Hypothalamus (tissue), 51 donors: Measurements from ENCODE around the gene DLGAP1.
"Not testable (repeated sequence)": the region's sequence is repeated elsewhere in the genome, so short reads cannot be mapped to it uniquely, and the experiment has no call there.

Experiments used
- DNase-seq, 51 donors: peaks; one replicate each; lab custom pipeline; 2025; lab: John Stamatoyannopoulos, UW

DLGAP1 gene

DNA sequence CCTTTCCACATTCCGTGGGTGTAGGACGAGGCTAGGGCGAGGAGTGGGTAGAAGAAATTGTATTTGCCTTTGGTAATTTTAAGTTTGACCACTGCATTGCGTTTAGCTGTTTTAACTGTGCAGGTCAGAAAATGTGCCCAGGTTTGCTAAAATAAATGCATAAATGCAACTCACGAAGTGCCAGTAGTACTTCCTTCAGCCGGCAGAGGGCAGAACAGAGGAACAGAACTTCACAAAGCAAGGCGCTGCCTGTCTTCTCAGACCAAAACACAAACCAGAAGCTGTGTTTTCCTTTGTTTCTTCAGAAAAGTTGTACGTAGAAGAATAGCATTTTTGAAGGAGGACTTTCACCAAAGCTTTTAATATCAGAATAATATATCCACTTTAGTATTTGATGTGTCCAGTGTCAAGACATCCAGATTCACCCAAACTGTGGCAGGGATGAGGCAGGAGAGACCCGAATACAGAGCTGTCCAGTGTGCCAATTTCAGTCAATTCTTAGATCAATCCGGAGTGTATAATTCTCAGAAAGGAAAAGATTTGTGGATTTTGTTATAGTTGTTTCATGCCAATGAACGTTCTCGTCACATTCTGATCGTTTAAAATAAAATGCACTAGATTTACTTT, 348.6 kb downstream of the DLGAP1 start:
- DNase-seq = peak in 45 of 51 donors; percentile 6 to 83 (median 41)

DNA sequence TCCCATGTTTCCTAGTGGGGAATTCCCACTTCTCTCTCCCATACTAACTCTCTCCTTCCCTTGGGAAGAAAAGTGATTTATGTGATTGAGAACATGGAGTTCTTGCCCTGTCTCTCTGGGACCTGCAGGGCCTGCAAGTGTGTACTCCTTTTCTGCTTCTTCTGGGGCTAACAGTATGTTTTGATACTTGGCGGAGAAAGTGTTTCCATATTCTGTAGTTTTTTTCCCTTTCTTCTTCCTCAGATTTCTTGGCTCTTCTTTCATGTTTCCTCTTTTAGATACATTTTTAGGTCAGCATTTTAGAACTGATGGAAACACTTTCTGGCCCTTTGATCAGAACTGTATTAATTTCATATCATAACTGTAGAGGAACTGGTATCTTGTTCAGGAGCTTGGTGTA, 352.2 kb downstream of the DLGAP1 start:
- no peak for DNase-seq

DNA sequence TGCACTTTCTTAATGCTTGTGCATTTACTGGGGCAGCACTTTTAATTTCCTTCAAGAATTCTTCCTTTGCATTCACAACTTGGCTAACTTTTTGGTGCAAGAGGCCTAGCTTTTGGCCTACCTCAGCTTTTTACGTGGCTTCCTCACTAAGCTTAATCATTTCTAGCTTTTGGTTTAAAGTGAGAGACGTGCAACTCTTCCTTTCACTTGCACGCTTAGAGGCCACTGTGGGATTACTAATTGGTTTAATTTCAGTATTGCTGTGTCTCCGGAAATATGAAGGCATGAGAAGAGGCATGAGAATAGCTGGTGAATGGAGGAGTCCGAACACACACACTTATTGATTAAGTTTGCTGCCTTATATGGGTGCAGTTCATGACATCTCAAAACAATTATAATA, 354.1 kb downstream of the DLGAP1 start:
- DNase-seq = no peak

DNA sequence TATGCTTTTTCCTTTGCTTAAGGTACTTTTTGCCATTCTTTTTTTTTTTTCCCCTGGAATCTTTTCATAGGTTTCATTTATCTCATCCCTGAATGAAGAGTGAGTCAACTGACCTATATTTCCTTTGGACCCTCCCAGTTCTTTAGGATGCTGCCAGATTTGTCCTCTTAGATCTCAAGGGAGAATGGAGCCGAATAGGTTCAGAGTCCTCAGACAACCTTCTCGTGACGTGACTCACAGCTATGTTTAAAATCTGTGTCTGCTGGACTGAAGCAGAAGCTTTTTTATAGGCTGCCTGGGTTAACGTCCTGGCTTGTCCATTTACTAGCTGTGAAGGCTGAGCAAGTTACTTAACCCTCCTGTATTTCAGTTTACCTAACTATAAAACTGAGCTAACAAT, 358.6 kb downstream of the DLGAP1 start:
- no peak for DNase-seq

DNA sequence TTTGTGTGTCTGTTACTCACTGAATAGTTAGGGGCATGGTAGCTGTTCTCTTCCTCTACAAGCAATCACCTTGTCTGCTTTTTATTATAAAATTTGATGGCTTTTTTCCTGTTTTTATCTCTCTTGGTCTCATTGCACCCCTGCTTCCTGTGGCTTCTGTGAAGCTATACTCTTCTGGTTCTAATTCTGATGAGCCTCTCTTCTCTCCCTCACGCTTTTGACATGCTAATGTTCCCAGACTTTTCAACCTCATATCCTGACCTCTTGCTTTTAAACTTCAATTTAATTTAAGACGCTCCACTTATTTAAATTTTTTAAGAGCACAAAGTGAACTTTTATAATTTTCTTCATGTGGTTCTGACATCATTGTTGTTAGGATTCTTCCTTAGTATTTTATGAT, 361.4 kb downstream of the DLGAP1 start:
- DNase-seq = no peak

DNA sequence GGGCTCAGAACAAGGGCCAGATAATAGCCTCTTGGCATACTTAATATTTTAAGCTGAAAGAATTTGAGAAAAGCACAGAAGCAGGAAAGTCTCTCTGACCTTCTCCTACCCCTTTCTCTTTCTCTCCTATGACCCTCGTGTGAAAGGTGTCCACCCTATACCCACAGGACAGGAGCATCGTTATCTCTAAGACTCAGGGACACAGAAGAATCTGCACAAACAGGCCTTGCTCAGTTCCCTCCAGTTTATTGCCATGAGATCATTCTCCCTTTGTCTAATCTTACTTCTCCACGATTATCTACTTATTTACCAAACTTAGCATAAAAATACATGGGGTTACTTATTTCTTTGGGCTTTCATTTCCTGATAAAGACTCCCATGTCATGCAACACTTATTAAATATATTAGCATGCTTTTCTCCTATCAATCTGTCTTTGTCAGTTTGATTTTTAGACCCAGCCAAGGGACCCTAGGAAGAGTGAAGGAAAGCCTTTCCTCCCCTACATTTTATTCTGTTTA, 370.7 kb downstream of the DLGAP1 start:
- no peak for DNase-seq

DNA sequence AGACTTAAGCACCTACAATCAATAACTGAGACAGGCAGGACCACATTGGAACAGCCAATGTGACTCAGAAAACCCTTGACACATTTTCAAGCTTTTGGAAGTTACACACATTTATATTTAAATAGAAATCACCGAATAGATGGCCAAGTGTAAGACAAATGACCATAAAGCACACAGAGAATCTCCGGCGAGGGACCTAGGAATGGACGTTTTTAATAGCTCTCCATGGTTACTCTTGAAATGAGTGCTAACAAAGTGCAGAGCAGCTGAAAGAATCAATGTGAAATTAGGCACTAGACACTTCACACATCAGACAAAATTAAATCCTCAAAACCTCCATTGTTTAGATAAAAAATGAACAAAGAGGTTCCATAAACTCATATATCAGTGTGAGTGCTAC, 376.9 kb downstream of the DLGAP1 start:
- DNase-seq = no peak

DNA sequence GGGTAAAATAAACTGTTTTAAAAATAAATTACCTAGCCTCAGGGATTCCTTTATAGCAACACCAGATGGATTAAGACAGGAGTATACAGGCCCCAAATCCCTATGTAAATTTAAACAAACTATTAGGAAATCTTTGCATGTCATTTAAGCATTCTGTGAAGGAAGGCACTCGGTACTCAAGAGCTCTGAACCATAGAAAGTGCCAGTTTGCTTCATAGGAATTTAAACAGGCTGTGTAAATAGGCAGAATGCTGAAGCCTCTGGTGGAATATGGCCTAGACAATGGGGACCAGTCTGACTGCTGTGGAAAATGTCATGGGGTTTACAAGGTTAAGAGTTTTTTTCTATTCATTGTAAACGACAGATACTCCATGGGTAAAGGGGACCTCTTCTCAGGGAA, 377.4 kb downstream of the DLGAP1 start:
- DNase-seq = no peak

DNA sequence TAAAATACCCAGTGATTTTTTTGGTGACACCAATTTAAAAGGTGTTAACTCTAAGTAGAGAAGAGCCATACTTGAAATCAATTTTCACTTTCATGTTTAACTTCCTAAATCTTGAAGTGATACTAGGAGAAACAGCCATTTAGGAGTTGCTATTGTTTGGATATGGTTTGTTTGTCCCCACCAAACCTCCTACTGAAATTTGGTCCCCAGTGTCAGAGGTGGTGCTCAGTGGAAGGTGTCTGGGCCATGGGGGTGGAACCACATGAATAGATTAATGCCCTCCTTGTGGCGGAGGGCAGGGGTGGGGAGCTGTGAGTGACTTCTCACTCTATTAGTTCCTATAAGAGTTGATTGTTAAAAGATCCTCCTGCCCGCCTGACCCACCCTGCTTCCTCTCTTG, 377.9 kb downstream of the DLGAP1 start:
- no peak for DNase-seq

DNA sequence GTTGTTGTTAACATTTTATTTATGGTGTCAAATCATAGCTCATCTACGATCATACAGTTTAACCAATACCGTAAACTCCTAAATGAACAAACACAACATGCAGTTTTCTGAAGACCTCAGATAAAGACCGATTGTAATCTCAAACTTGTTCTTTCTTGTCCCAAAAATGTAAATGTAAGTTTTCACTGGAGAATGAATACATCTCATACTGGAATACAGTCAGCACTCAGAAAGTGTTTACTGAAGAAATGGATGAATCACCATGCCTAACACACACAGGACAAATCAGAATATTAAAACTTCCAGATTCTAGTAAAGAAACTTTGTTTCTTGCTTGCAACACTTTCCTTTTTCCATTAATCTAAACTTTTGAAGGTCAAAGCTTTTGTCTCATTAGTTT, 380.5 kb downstream of the DLGAP1 start:
- DNase-seq = no peak

DNA sequence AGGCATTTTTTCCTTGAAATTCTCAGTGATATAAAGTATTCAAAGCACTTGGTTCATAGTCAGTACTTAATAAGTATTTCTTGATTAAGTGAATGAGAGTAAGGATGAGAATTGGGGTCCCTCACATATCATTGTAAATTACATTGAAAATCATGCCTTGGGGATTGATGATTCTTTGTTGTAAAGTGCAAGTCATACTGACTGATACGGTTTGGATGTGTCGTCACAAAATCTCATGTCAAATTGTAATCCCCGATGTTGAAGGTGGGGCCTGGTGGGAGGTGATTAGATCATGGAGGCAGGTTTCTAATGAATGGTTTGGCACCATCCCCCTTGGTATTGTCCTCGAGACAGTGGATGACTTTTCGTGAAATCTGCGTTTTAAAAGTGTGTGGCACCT, 385.9 kb downstream of the DLGAP1 start:
- no peak for DNase-seq

DNA sequence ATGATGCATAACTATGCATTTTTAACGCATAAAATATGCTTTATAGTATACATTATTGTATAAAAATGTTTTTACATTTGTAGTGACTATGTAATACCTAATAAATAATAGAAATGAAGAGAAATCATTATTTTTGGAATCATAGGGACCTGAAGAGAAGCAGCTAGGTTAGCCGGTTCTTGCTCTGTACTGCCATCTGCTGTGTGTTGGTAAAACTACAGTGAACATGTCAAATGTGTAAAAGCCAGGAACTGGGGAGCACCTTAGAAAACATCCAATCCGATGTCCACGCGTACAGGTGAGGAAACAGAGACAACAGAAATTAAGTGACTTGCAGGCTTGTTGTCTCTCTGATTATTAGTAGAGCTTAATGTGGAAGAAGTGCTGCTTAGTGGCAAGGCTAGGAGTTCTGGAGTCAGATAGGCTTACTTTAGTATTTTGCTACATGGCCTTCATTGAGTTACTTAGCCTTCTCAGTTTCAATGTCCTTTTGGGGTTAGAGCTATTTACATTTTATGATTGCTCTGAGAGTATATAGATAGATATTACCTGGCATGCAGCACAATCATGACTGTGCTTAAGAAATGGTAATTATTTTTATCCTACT, 386.5 kb downstream of the DLGAP1 start:
- DNase-seq = peak in 19 of 51 donors; percentile 1 to 44 (median 9)

DNA sequence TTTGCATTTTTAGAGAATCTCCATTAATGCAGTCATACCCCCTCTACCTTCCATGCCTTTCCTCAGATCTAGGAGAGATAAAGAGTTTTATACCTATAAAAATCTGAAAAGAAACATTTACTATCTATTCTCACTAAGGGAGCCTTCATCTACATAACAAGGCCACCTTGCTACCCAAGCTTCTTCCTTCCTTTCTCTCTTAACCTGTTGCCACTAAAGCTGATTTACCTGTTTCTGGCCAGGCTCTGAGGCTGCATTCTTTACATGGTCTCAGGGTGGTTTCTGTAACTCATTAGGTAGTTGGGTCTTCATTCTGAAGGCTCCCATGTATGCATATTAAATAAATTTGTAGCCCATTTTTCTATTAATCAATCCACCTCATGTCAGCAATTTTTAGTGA, 391.6 kb downstream of the DLGAP1 start:
- no peak for DNase-seq

DNA sequence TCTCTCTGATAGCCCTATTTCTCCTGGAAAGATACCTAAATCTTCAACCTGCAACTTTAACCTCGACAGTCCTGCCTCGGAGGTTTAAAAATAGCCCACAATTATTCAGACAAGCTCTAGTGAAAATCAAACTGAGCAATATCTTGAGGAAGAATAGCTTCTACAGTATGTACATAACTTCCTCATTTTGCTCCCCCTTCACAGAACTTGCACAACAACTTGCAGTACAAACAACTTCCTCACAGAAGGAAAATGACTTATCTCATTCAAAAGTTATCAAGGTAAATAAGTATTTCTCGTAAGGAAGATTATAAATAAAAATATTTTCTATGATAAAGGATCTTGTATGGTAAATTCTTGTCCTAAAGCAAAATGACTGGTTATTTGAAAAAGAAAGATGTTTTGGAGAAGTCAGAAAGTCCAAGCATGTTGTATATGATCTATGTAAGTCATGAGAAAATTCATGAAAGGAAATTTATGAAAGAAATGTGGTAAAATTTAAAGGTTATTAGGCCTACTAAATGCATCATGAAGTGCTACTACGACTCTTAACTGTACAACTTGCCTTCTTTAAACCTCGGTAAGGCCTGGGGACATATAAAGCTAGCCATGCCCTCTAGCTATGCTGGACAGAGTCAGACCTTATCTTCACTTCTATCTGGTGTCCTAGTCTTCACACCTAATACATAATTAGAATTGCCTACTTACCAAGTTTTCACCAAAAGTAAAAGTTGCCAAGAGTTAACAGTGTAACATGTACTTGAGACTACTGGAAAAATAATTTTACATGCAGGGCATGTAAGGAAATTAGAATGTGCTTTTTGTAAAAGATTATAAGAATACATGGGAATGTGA, 394.5 kb downstream of the DLGAP1 start:
- DNase-seq = no peak

DNA sequence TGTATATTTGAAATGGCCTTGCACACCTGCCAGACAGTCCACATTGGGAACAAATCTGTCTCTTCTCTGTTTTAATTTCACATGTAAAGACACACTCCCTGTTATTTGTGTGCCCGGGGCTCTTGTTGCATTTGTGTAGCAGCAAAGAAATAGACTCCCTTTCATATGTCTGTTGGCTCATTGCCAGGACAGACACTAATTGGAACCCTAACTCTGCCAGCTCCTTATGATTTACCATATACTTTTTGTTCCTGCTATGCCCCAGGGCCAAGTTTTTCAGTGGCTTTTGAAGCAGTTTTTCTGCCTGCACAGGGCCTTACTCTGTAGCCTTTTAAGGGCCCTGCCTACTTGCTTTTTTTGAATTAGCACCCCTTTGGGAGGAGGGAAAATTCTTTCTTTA, 396.9 kb downstream of the DLGAP1 start:
- DNase-seq = no peak

DNA sequence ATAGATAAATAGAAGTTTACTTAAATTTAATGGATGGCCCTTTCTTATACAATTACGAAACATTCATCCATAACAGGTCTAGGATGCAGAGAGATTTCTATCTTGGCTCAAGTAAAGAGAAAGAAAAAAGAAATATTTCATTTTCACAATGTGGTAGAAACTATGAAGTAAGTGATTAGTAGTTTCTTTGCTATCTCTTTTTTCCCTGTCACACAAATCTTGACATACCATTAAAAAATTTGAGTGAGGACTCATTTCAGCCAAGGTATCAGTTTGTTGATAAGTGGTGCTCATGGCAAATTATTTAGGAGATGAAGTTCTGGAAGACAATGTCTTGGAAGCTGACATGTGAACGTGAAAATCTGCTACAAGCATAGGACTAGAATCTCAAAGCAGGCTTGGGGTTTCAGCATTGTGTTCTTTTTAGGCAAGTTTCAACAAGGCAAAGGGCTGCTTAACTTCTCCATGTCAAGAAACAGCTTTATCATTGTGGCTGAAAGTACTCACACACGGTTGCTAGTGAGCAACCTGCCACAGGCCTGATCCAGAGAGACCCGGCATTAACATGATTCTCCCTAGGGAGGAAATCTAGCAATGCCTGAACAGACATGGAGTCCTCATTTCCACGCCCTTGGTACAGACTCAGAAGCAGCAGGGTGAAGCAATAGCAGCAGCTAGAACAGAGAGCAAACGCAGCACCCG, 414.6 kb downstream of the DLGAP1 start:
- DNase-seq = no peak

DNA sequence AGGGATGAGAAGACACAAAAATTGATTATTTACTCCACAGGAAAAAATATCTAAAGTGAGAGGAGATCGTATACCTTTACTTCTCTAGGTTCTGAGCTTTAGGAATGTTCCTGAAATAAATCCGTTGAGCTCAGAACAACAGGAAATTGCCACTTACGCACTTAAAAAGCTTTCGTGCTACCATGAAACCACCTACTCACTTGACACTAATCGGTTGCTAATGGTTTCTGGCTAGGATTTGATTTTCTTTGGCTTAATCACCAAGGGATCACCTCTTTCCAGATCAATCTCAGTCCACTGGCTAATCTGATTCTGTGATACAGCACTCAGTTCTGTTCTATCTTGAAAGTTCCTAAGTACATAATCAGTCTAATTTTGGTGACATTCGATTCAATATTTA, 419.6 kb downstream of the DLGAP1 start:
- no peak for DNase-seq

DNA sequence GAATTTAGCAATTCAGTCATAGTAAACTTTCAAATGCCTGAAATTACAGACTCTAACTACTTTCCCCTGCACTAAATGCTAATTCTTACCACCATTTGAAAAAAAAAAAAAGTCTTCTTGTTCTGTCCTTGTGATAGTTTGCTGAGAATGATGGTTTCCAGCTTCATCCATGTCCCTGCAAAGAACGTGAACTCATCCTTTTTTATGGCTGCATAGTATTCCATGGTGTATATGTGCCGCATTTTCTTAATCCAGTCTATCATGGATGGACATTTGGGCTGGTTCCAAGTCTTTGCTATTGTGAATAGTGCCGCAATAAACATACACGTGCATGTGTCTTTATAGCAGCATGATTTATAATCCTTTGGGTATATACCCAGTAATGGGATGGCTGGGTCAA, 420.3 kb downstream of the DLGAP1 start:
- not testable (repeated sequence) for DNase-seq

DNA sequence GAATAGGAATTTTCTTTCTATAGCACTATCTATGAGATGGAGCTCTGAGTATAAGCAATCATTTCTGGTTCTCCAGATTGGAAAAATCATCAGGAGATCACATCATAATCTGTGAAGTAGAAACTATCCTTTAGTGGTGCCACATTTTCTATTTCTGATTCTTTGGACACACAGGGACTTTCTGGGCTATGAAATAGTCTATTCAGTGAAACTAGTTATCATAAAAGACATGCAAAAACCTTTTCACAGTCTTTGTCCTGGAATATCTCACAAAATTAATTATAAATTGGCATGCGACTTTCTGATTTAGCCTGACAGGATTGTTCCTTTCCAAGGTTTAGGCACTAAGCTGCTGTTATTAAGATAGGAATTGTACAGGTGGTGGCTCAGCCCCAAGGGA, 428.6 kb downstream of the DLGAP1 start:
- no peak for DNase-seq

DNA sequence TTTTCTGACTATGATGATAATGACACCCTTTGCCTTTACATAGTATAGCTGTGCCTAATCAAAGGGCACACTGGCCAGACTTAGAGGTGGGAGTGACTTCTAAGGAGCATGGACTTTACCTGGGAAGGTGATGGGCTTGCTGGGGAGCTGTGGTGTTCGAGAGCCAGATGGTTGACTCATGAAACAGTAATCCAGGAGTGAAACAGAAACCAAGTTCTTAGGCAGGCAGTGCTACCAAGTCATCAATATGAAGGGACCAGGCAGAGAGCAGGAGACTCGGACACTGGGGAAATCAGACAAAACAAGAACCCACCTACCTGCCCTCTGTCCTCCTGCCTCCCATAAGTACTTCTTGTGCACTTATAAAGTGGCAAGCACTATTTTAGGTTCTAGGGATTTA, 430.4 kb downstream of the DLGAP1 start:
- no peak for DNase-seq

DNA sequence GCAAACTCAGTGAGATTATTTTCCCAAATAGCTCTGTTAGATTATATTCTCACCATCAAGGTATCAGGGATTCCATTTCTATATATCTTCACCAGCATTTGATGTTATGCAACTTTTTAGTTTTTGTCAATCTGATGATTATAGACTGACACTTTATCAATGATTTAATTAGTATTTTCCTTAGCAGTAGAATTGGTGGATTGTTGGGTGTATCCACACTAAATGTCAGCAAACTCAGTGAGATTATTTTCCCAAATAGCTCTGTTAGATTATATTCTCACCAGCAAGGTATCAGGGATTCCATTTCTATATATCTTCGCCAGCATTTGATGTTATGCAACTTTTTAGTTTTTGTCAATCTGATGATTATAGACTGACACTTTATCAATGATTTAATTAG, 432.4 kb downstream of the DLGAP1 start:
- DNase-seq = not testable (repeated sequence)
